Activated effector memory CD4-positive, alpha-beta T cell treated with Interleukin-2 at 50 U/mL for 16 hours (primary cell): Measurements from ENCODE around the gene MOB4.

ENCODE experiments used
- DNase-seq: peaks from one replicate; pipeline ENCODE4 v3.0.0-alpha.2; 2020

Gene MOB4

GRCh38 chr2:197597166-197597565 lies 81.3 kb downstream of the MOB4 start:
- no peak for DNase-seq

DNA sequence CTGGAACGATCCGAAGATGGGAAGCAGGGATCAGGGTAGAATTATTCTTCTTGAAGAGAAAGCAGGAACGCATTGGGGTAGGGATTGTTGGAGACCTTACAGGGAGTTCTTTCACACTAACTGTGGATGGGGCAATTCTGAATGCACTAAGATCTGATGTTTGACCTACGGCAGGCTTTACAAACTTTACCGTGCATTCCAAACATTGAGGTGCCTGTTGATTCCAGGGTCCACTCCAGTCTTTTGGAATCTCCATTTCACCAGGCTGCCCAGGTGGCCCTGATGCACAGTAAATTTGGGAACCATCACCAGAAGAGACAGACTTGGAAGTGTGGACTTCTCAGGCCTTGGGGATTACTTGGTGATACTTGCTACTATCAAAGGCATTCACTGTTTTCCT lies 82.6 kb downstream of the MOB4 start:
- DNase-seq, result no peak

DNA sequence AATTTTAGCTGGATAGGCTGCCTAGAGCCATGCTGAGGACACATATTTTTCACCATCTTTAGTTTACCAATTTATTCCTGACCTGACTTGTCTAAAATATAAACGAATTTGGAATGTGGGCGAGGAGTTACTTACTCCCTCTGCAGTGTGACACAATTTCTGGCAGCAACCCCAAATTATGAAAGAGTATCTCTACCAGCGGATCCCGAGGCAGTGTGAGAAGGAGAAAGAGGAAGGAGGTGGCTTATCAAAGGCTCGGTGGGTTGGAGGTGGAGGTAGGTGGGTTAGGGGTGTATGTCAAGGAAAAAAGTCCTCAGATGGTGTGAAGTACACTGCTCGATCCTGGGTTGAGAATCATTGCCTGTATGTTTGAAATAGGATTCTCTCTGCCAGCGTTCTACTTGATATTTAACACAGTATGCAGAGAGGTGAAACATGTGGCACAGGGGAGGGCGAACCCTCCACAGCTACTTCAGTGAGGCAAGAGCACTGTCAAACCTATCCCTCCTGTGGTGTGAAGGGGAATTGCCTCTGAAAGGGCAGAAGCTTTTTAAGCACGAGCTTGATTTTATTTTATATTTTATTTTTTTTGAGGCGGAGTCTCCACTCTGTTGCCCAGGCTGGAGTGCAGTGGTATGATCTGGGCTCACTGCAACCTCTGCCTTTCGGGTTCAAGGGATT lies 83.6 kb downstream of the MOB4 start:
- DNase-seq, result no peak

DNA sequence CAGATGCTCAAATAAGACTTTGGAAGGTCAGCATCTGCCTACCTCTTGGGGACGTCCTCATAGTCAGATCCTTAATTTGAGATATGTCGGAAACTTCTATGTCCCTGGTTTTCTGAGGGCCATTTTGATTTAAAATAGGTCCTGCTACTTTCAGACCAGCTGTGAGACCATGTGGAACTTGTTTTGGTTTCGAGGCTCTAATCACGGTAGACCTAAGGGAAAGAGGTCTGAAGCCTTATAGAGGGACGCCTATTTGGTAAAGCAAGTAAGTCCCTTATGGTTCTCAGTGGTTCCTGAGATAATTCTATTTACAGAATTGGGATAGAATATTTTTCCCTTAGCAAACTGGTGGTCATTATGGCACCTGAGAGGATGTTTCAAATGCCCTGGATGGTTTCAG lies 84.4 kb downstream of the MOB4 start:
- no peak for DNase-seq

DNA sequence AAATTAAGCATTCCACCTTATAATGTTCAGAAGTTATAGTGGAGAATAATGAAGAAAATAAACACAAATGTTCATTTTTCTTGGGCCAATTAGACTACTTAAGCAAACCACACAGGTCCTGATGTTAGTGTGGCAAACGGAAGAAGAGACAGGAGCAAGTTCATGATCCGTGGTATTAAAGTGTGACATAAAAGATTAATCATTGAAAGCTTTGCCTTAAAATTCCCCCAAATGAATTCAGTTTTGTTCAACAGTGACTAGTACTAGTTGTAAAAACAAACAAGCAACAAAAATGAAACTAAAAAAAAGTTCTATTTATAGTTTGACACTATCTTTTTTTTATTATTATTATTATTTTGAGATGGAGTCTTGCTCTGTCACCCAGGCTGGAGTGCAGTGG lies 85.9 kb downstream of the MOB4 start:
- no peak for DNase-seq
